ENCODE results near the gene ADPRH.
A peak's percentile ranks its signal among the peaks of the same experiment; 100 is the strongest.

The ADPRH gene

GRCh38 chr3:119600732-119601131 lies 21.4 kb downstream of the ADPRH start:
- no peaks in the 10 kb centered on the region for H3K27me3 ChIP-seq (replicated peaks)
- TF ChIP-seq CTCF (IDR thresholded peaks at IDR 0.05; ENCODE audit: low read depth, low read length, missing control alignments): peak; percentile 60
- no peak overlapping the region for H3K27ac ChIP-seq
- in situ Hi-C loops (cut with HindIII; ENCODE audit: low pct_ligation_motif_present, low sequenced_read_pairs): no loop called here
- H3K4me3 ChIP-seq (ENCODE audit: low read depth, low read length): no peak overlapping the region
- no peaks in the 10 kb centered on the region for H3K36me3 ChIP-seq (replicated peaks)
- no peak for DNase-seq

GRCh38 chr3:119601154-119601553 lies 21.9 kb downstream of the ADPRH start:
- no peak for DNase-seq
- Histone ChIP-seq H3K4me3 (ENCODE audit: low read depth, low read length) (no peak overlapping the region), H3K27ac (no peak overlapping the region), H3K36me3 (replicated peaks) (no peaks in the 10 kb centered on the region), H3K27me3 (replicated peaks) (no peaks in the 10 kb centered on the region)
- TF ChIP-seq CTCF (IDR thresholded peaks at IDR 0.05; ENCODE audit: low read depth, low read length, missing control alignments): no peak
- in situ Hi-C loops (cut with HindIII; ENCODE audit: low pct_ligation_motif_present, low sequenced_read_pairs): no loop called here

- no peak overlapping the region for H3K27ac ChIP-seq
- DNase-seq: no peak
- no peaks in the 10 kb centered on the region for H3K27me3 ChIP-seq (replicated peaks)
- H3K36me3 ChIP-seq (replicated peaks): no peaks in the 10 kb centered on the region
- H3K4me3 ChIP-seq (ENCODE audit: low read depth, low read length): no peak overlapping the region
- no peak for TF ChIP-seq CTCF (IDR thresholded peaks at IDR 0.05; ENCODE audit: low read depth, low read length, missing control alignments)
- in situ Hi-C loops (cut with HindIII; ENCODE audit: low pct_ligation_motif_present, low sequenced_read_pairs): no loop called here
Observed at GRCh38 chr3:119602676-119603075, 23.4 kb downstream of the ADPRH start.

GRCh38 chr3:119604878-119605277 lies 25.6 kb downstream of the ADPRH start:
- no peaks in the 10 kb centered on the region for H3K36me3 ChIP-seq (replicated peaks)
- no peak for TF ChIP-seq CTCF (IDR thresholded peaks at IDR 0.05; ENCODE audit: low read depth, low read length, missing control alignments)
- DNase-seq: peak; percentile 53
- H3K27me3 ChIP-seq (replicated peaks): no peaks in the 10 kb centered on the region
- no peak overlapping the region for H3K27ac ChIP-seq
- in situ Hi-C loops (cut with HindIII; ENCODE audit: low pct_ligation_motif_present, low sequenced_read_pairs): no loop called here
- H3K4me3 ChIP-seq (ENCODE audit: low read depth, low read length): no peak overlapping the region

- no peak for DNase-seq
- in situ Hi-C loops (cut with HindIII; ENCODE audit: low pct_ligation_motif_present, low sequenced_read_pairs): no loop called here
- H3K27me3 ChIP-seq (replicated peaks): no peaks in the 10 kb centered on the region
- no peaks in the 10 kb centered on the region for H3K36me3 ChIP-seq (replicated peaks)
- no peak for TF ChIP-seq CTCF (IDR thresholded peaks at IDR 0.05; ENCODE audit: low read depth, low read length, missing control alignments)
- no peak overlapping the region for H3K27ac ChIP-seq
- no peak overlapping the region for H3K4me3 ChIP-seq (ENCODE audit: low read depth, low read length)
Observed at GRCh38 chr3:119608405-119609000, 29.2 kb downstream of the ADPRH start.

- H3K27me3 ChIP-seq (replicated peaks): no peaks in the 10 kb centered on the region
- no peak for DNase-seq
- H3K4me3 ChIP-seq (ENCODE audit: low read depth, low read length): no peak overlapping the region
- H3K27ac ChIP-seq: no peak overlapping the region
- TF ChIP-seq CTCF (IDR thresholded peaks at IDR 0.05; ENCODE audit: low read depth, low read length, missing control alignments): no peak
- no peaks in the 10 kb centered on the region for H3K36me3 ChIP-seq (replicated peaks)
- in situ Hi-C loops (cut with HindIII; ENCODE audit: low pct_ligation_motif_present, low sequenced_read_pairs): no loop called here
Observed at GRCh38 chr3:119609301-119609700, 30.0 kb downstream of the ADPRH start.

Data from brain microvascular endothelial cell (primary cell).